Eye (tissue), 1 donor: ENCODE results near the gene SRSF4.

Experiments used
- DNase-seq: peaks from one replicate; pipeline ENCODE4 v3.0.0-alpha.2; 2015

Gene SRSF4

DNA sequence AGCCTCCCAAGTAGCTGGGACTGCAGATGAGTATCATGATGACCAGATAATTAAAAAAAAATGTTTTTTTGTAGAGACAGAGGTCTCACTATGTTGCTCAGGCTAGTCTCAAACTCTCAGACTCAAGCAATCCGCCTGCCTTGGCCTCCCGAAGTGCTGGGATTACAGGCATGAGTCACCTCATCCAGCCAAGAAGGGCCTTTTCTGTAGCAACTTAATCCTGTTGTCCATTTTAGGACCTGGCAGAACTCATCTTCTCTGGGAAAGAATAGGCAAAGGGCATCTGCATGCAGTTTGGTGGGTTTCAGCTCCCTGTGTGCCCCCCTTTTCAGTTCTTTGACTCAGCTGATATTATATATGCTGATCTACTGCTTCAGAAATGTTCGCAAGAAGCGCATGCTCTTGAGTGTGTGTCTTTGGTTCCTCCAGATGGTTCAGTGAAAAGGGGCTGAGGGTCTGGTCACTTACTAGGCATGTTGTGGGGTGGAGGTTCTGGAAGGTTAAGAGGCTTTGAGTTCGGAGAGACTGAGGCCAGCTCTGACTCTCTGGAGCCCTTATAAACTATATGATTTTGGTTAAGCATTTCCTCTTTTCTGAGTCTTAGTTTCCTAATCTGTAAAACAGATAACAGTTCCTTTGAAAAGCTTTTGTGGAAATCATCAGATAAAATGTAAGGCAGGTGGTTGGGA is 19.4 kb upstream of the SRSF4 start:
- no peak for DNase-seq

DNA sequence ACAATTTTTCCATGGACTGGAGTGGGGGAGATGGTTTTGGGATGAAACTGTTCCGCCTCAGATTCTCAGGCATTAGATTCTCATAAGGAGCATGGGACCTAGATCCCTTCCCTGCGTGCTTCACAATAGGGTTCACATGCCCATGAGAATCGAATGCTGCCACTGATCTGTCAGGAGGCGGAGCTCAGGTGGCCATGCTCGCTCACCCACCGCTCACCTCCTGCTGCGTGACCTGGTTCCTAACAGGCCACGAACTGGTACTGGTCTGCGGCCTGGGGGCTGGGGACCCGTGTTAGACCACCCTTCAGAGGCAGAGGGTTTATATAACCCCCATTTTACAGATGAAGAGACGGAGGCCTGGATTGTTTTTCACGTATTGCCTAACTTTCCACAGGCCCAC is 16.3 kb upstream of the SRSF4 start:
- DNase-seq = no peak

DNA sequence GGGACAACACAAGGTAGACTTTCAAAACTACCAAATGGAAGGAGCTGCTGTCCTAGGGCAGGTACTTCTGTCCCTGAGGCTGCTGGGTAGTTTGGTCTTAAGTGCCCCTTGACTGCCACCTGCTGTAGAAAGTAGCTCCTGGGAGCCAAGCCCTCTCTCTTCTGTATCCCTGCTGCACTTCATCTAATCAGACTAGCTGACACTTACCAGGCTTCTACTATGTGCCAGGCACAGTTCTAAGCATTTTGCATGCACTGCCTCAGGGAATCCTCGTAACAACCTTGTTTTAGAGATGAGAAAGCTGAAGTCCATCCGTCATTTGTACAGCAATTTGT is 15.9 kb upstream of the SRSF4 start:
- DNase-seq = no peak

DNA sequence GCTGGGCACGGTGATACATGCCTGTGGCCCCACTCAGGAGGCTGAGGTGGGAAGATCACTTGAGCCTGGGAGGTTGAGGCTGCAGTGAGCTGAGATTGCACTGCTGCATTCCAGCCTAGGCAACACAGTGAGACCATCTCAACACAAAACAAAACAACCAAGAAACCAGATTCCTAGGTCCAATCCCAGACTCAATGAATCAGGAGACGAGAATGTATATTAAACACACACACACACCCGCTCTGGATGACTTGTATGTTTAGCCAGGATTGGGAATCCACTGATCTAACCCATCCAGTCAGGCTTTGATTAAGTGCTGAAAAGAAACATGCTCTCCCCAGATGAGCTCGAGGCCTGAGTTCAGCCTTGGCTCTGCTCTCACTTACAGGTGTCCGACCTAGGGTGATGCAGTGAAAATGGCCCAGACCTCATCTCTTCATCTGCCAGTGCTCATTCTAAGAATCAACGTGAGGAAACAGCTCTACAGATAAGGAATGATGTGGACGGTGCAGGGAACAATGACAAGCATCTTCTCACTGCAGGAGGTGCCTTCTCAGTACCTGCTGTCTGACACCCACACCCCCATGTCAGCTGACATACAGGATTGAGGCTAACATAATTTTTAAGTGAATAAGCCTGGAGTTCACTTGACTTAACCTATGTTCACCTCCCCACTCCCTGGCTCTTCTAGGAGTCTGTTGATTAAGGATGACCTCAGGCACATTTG is 15.3 kb upstream of the SRSF4 start:
- no peak for DNase-seq

DNA sequence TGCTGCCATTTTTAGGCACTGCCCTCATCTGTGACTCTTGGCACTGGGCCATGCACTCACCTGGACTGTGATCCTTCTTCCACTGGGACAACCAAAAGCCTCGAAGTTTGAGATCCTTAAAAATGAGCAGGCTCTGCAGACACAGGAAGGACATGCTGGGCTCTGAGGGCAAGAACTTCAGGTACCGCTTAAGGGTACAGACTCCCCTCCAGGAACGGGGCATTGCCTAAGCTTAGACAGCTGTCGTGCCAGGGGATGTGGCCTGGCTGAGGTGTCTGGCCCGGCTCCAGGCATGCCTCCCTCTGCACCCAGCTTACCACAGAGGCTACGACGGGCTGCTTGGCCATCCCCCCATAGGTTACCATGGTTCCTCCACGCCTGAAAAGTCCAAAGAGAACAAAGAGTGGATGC is 14.2 kb upstream of the SRSF4 start:
- no peak for DNase-seq

DNA sequence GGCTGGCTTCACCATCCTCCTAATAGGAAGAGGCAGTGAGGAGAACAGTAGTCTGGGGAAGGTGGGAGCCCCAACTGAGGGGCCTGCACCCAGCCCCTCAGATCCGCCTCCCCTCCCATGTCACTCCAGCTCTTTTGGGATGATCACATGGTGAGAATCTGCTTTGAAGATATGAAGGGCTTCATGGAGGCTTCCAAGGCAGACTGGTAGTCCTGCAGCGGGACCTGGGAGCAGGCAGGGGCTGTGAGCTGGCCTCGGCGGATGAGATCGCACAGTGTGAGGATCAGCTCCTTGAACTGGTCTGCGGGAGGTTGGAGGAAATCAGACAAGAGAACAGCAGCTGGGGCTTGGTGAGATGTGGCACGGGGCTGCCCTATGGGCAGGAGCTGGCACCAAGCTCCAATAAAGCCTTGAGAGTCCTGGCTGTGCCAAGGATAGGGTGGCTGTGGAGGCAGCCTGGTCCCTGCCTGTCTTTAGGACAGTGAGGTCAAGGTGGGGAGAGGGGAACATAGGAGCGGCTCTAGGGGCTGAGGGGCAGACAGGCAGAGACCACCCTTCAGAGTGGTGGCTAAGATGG is 12.3 kb upstream of the SRSF4 start:
- DNase-seq = no peak

DNA sequence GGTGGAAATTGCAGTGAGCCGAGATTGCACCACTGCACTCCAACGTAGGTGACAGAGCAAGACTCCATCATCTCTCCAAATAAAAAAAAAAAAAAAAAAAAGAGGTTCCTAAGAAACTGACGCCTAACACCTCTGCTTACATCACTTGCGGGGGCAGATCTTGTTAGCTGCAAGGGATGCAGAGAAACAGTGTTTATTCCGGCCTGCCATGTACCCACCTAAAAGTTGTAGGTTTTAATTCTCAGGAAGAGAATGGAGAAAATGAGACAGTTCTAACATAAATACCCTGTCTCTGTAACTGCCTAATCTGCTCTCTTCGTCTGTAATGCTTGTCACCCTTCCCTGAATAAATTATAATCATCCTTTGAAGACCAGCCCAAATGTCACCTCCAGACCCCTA is 9.0 kb upstream of the SRSF4 start:
- no peak for DNase-seq

DNA sequence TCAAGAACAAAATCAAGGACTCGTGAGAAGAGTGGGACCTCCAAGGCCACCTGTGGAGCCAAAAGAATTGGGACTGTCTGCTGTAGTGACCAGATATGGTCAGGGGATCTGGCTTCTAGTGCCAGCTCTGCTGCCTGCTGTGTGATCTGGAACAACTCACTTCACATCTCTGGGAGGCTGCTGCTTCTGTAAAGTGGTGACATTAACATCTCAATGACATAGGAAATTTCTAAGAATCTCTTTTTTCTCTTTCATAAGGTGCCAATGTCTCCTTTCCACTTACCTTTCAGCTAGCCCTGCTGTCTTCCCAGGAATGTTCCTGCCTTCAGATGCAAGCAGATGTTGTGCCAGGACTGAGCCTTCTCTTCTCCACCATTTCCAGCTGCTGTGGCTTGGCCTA is 5.0 kb upstream of the SRSF4 start:
- DNase-seq = no peak

DNA sequence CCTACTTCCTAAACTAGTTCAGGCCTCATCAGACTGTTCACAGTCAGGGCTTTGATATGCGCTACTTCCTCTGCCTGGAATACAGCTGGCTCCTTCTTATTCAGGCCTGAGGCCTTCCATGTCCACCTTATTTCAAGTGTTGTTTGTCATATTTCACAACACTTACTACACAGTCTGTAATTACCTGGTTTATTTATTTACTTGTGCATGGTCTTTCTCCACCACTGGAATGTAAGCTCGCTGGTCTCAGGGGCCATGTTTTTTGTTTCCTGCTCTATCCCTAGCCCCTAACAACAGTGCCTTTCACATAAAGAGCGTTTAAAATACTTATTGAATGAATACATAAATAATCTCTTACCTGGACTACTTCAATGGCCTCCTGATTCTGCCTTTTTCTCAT is 4.6 kb upstream of the SRSF4 start:
- DNase-seq = no peak

DNA sequence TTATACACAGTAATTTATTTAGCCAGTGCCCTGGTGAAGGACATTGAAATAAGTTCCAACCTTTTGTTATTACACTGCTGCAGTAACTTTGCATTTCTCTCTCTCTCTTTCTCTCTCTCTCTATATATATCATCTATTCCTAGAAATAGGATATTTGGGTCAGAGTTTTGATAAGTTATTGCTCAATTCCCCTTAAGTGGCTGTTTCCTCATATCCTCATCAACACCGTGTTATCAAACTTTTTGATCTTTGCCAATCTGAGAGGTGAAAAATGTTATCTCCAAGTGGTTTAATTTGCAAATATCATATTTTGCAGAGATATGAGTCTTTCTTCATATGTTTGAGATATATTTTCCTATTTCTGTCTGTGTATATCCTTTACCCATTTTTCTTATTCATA is 1.6 kb upstream of the SRSF4 start:
- DNase-seq = no peak

DNA sequence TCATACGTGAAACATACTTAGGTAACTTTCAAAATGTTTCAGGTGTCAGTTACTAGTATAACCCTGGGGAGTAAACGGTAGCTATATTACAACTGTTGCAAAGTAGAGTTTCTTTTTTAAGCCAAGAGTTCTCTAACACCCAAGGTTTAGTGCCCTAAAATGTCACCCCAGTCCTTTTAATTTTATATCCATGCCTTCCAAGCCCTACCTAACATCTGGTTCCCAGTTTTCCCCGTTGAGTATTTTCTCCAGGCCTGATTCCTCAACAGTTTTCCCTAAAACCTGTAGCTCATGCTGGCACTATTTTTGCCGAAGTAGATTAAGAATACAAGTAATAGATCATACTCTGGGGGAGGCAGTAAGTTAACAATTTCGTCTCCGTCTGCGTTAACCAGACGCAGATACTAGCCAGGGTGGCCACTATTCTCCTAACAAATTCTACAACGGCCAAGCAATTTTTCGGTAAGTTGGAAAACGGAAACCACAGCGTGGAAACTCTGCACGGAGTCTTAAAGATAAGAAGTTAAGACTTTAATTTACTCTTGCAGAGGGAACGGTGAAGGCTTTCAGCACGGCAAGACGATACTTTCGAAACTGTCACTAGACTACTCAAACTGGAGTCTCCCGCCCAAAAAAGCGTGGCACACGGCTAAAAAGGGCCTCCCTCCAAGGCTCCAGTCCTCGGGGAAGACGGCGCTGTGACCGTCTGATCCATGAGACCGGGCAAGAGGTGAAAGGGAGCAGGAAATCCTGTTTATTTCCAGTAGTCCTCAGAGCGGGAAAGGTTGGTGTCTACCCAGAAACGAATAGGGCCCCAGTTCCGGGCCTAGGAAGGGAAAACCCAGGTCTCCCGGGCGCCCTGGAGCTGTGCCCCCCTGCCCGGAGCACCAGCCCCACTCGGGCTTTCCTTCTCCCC is 945 bp downstream of the SRSF4 start:
- DNase-seq = no peak

DNA sequence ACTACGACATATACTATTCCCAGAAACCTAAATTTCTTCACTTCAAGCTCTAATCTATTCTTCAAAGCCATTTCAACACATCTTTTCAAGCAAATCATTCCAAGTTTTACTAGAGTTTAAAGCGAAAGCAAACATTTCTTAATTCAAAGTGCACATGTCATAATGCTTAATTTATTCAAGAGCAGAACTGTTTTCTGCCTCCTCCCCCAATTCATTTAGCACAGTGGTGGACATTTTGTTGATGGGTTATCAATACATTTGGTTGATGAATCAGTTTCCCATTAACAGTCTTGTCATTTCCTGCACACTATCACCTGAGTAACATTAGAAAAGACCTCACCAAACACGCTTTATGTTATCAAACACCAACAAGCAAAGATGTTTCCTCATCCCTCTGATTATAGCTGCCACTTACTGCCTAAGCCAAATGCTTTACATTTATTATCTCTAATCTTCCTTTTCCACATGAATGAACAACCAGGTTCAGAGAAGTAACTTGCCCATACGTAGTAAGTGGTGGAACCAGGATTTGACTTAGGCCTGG is 2.0 kb downstream of the SRSF4 start:
- no peak for DNase-seq

DNA sequence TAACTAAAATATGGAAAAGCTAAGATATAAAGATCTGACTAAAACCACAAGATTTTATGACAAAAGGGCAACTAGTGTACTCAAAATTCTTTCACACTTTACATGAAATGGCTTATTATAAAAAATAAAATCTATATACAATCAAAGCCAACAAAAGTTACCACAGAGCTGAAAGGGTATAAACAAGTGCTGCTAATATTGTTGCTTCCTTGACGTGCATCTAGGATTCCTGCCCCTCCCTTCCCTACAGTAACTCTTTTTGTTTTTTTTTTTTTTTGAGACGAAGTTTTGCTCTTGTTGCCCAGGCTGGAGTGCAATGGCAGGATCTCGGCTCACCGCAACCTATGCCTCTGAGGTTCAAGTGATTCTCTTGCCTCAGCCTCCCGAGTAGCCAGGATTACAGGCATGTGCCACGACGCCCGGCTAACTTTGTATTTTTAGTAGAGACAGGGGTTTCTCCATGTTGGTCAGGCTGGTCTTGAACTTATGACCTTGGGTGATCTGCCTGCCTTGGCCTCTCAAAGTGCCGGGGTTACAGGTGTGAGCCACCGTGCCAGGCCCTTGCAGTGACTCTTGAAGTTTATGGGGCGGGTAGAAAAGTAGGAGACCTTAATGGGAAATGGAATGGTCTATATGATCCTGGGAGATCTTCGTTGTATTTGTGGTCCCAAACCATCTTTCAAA is 4.5 kb downstream of the SRSF4 start:
- no peak for DNase-seq

DNA sequence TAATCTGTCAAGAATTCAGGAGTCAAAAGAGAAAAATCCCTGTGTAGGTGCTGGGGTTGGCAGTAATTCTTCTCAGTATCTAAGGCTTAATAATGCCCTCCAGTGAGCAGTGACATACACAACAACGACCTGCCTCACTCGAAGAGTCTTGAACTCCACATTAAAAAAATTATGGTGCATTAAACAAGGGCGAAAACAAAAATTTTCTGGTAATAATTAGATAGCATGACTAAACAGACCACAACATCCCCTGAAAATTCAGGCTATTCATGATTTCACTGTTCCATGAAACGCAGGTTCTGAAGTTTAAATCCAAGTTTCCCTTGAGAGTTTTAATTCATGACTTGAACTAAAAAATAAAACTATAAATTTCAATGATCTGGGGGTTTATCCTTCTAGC is 5.1 kb downstream of the SRSF4 start:
- no peak for DNase-seq

DNA sequence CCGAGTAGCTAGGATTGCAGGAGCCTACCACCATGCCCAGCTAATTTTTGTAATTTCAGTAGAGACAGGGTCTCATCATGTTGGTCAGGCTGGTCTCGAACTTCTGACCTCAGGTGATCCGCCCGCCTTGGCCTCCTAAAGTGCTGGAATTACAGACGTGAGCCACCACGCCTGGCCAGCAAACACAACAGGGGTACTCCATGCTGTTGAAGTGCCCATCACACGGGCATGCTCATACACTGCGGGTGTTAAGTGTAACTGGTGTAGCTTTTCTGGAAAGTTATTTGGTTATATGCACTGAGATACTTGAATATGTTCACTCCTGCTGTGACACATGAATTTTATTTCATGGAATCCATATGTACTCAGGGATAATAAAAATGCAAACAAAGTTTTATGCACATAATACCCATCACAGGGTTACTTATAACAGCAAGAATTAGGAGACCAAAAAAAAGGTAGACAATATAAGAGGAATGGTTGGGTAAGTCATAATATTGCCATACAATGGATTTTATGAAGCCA is 9.2 kb downstream of the SRSF4 start:
- no peak for DNase-seq

DNA sequence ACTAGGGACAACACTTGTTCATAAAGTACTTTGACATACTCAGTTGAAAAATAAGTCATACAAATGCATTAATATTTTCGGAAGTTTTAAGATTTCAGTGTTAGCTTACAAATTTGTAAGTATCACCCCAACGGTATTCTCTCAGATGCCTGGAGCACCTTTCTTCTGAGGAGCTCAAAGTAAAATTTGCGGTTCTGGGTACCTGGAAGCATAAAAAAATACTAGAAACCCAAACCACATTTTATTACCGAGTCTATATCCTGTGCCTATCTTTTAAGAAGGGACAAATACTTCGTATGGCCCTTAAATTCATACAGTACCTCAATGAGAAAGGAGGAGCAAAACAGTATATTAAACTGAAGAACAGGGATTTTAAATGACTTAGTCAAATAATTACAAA is 10.2 kb downstream of the SRSF4 start:
- DNase-seq = no peak

DNA sequence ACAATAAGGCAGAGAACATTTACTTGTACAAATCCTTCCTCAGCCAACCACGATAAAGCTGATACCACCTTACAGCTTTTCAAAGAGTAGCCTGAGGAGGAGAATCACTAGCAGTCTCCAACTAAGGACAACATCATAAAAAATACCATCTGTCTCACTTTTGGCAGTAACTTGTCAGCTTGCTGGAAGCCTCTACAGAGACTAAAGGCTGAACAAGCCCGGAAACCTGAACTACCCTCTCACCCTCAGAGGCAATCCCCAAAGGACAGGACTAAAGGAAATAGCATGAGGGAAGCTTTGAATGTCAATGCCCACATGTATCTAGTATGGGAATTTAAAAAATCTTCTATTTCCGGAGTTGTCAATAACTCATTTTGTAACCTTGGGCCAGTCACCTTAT is 10.6 kb downstream of the SRSF4 start:
- no peak for DNase-seq

DNA sequence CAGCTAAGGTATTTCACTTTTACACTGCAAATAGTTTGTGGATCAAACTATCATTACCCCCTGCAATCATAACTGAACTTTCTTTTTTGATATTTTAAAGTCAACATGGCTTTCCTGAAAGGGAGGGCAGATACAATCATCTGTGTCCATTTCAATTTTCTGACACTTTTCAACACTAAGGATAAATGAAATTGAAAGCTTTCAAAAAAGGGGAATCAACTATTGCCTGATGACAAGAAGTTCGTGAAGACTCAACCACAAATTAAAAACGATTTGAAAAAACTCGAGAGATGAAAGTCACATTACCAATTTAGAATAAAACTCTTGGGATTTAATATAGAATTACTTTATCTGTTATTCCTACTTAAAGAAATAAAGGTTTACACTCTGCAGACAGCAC is 11.7 kb downstream of the SRSF4 start:
- DNase-seq = no peak

DNA sequence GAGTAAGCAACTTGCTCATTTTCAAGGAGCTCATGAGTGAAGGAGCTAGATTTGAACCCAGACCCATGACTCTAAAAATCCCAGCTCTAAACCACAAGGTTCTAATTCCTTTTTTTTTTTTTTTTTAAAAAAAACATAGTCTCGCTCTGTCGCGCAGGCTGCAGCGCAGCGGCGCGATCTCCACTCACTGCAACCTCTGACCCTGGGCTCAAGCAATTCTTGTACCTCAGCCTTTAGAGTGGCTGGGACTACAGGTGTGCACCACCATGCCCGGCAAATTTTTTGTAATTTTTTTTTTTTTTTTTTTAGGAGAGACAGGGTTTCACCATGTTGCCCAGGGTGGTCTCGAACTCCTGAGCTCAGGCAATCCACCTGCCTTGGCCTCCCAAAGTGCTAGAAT is 13.8 kb downstream of the SRSF4 start:
- no peak for DNase-seq

DNA sequence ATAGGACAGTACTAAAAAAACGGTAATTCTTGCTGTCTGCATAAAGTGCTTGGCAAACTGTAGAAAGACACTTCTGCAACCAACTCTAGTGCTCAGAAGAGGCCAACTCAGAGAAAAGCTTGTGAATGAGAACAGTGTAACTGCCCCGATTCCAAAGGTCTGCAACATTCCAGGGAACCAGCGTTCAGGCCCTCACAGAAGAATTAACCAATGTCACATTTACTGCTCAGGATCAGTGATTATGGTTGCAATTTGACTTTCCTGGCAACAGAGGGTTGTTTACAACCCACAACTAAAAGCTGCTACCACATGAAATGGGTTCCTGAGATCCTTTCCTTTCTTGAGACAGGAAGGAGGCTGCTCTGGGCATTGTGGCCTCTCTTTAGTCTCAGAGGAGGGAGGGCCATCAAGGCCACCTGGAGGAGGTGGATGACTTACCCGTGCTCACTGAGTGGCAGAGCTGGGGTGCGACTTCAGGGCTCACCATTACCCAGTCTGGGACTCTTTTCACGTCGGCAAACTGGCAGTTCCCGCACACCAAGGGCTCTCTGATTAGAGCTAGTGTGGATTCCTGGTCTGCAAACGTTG is 15.3 kb downstream of the SRSF4 start:
- DNase-seq = no peak

DNA sequence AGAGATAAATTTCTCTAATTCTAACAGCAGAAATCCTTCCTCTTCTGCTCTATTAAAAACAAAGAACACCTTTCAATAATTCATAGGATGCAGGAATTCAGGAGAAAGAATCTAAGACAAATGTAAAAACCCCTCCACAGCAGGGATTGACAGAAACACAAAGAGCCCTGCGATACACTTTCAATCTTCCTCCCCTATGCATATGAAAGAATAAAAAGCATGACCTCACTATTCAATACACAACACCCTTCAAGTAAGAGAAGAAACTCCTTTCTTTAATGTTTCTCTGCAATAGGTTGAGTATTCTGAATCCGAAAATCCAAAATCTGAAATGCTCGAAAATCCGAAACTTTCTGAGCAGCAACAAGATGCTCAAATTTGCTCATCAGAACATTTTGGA is 17.1 kb downstream of the SRSF4 start:
- no peak for DNase-seq
